K562 (cell line): ENCODE measurements around the gene FLOT2. TPM values are rescaled to one million over a fixed set of nuclear protein-coding genes. Genes with fewer than 3 reads are reported as not detected.

Source experiments
- GTF2E2 ChIP-seq: fragments of 200-800 bp; sonication (Bioruptor generic); IDR thresholded peaks from 2 replicates; pipeline ENCODE4 v1.6.1; 2016; ENCODE audit warnings: missing genetic modification characterization, missing compliant biosample characterization
- ZNF407 ChIP-seq: fragments of 450-650 bp; IDR thresholded peaks from 2 replicates; pipeline ENCODE4 v1.6.1; 2016; ENCODE audit warnings: low read depth
- polyA plus RNA-seq, 8 experiments: library from polyadenylated mRNA; depleted of rRNA in 4 of 8; stranded (reverse) in 5 of 8; unstranded in 3 of 8; fragments of >200 nt; fragmentation: Nextera tagmentation in 2 of 8; fragmentation: Illumina TruSeq in 1 of 8; extraction: Ambion mirVana in 2 of 8; extraction: Trizol in 1 of 8; gene quantifications; 2 replicates each; pipeline versions ENCODE4 v1.2.1 to v1.2.3, GENCODE V29; 2011 to 2014; ENCODE audit warnings: inconsistent platforms in 1 of 8, missing spikeins in 1 of 8
- total RNA-seq, 7 experiments: library from RNA; depleted of rRNA in 6 of 7; stranded (reverse); fragments of >200 nt in 6 of 7; fragmentation: Illumina TruSeq in 2 of 7; extraction: Trizol in 2 of 7; gene quantifications; 2 replicates each; pipeline versions ENCODE4 v1.2.1 to v1.2.3, GENCODE V29; 2011 to 2021; ENCODE audit warnings: low replicate concordance in 1 of 7

Gene FLOT2
- total and polyA plus RNA-seq, 9 of the 15 experiments (the other 6 are each of a cell fraction or from before 2014, with no cell fraction given) = 17.5 to 138 (median 41.7) TPM

GRCh38 chr17:28865946-28866752 lies 31.4 kb downstream of the FLOT2 start (continued):
- peak; percentile 9; the same call in 1 of the 2 replicates for TF ChIP-seq ZNF407
- no peak for TF ChIP-seq GTF2E2 (tag)
- TF ChIP-seq, all 486 proteins: peak for 48
